A673 (cell line): ENCODE data around the gene ATG9B. TPM values are rescaled to one million over a fixed set of nuclear protein-coding genes. Genes with fewer than 3 reads are reported as not detected.

Source experiments
- BruUV-seq: library from RNA; stranded (reverse); fragments of 400-500 nt; replicated peaks from 2 replicates; lab custom pipeline; 2021; lab: Mats Ljungman, UMichigan
- CTCF ChIA-PET: fragments of 300-600 bp; sonication (Branson Sonifier 250); formaldehyde crosslinking; loops from one replicate; lab custom pipeline; 2022; ENCODE audit warnings: antibody characterized with exemption; lab: Charles Lee
- POLR2A ChIA-PET: fragments of 300-600 bp; sonication (Branson Sonifier 250); formaldehyde crosslinking; loops from one replicate; lab custom pipeline; 2022; ENCODE audit warnings: antibody characterized with exemption; ENCODE audit not compliant: low non-redundant PET; lab: Charles Lee
- DNase-seq: peaks from one replicate; pipeline ENCODE4 v3.0.0-alpha.2; 2015; ENCODE audit warnings: low spot score
- H3K27ac ChIP-seq: fragments of 200-600 bp; sonication (generic); 2 replicates; pipeline ENCODE4 v1.5.1; 2016; ENCODE audit warnings: mixed run types, low read depth, mild to moderate bottlenecking, mixed read lengths, antibody characterized with exemption, low read length; ENCODE audit not compliant: poor library complexity, severe bottlenecking
- H3K27me3 ChIP-seq: fragments of 200-600 bp; sonication (generic); replicated peaks from 2 replicates; pipeline ENCODE4 v1.6.1; 2017; ENCODE audit warnings: mixed run types, low read depth, mild to moderate bottlenecking, mixed read lengths, antibody characterized with exemption, low read length; ENCODE audit not compliant: insufficient read depth, poor library complexity
- H3K36me3 ChIP-seq: fragments of 200-600 bp; sonication (generic); 2 replicates; pipeline ENCODE4 v1.6.1; 2016; ENCODE audit warnings: mixed run types, mild to moderate bottlenecking, mixed read lengths, antibody characterized with exemption, low read length; ENCODE audit not compliant: insufficient read depth, poor library complexity, severe bottlenecking
- H3K4me1 ChIP-seq: fragments of 200-600 bp; sonication (generic); 2 replicates; pipeline ENCODE4 v1.6.1; 2017; ENCODE audit warnings: mixed run types, mild to moderate bottlenecking, mixed read lengths, antibody characterized with exemption, low read length; ENCODE audit not compliant: insufficient read depth, poor library complexity, severe bottlenecking
- H3K4me3 ChIP-seq: fragments of 200-600 bp; sonication (generic); 2 replicates; pipeline ENCODE4 v1.5.1; 2016; ENCODE audit warnings: low read depth, mixed run types, mild to moderate bottlenecking, mixed read lengths, low read length; ENCODE audit not compliant: poor library complexity, severe bottlenecking
- H3K9me3 ChIP-seq: fragments of 200-600 bp; sonication (generic); 2 replicates; pipeline ENCODE4 v1.6.1; 2016; ENCODE audit warnings: mixed run types, low read depth, mild to moderate bottlenecking, mixed read lengths, antibody characterized with exemption, low read length; ENCODE audit not compliant: poor library complexity, severe bottlenecking
- CTCF ChIP-seq: fragments of 300-800, 200-600 bp; sonication (generic); conservative IDR thresholded peaks from 2 replicates; pipeline ENCODE4 v1.5.1; 2017; ENCODE audit warnings: low read depth, mild to moderate bottlenecking, antibody characterized with exemption, low read length, moderate library complexity, mixed read lengths
- EZH2 ChIP-seq: fragments of 200-600 bp; sonication (generic); IDR thresholded peaks from 2 replicates; pipeline ENCODE4 v1.6.1; 2017; ENCODE audit warnings: borderline replicate concordance, low read depth, mild to moderate bottlenecking, mixed read lengths, antibody characterized with exemption, low read length; ENCODE audit not compliant: poor library complexity, severe bottlenecking
- intact Hi-C: fragments of 100-400 bp; cut with micrococcal nuclease; formaldehyde crosslinking; loops from one replicate; pipeline ENCODE4 v1.10.0; 2022; ENCODE audit not compliant: unreplicated experiment
- total RNA-seq: library from RNA; stranded (reverse); gene quantifications from 2 replicates; pipeline ENCODE4 v1.2.3, GENCODE V29; 2021

ATG9B gene
- total RNA-seq, 1 experiment from 2014 or later = 1.9 TPM

GRCh38 chr7:151068069-151068773 is 43.9 kb upstream of the ATG9B start:
- TF ChIP-seq EZH2 (no peak), CTCF (no peak)
- DNase-seq = no peak
- CTCF ChIA-PET = no interaction called here
- intact Hi-C loops = no loop called here
- no peak overlapping the region for H3K27ac ChIP-seq
- no peaks in the 10 kb centered on the region for H3K9me3 ChIP-seq
- POLR2A ChIA-PET = no interaction called here
- no peak overlapping the region for H3K4me3 ChIP-seq
- BruUV-seq = no TSS peak
- H3K27me3 ChIP-seq = no peaks in the 10 kb centered on the region
- H3K4me1 ChIP-seq = no peaks in the 10 kb centered on the region
- peaks cover 72% of the 10 kb centered on the region for H3K36me3 ChIP-seq

DNA sequence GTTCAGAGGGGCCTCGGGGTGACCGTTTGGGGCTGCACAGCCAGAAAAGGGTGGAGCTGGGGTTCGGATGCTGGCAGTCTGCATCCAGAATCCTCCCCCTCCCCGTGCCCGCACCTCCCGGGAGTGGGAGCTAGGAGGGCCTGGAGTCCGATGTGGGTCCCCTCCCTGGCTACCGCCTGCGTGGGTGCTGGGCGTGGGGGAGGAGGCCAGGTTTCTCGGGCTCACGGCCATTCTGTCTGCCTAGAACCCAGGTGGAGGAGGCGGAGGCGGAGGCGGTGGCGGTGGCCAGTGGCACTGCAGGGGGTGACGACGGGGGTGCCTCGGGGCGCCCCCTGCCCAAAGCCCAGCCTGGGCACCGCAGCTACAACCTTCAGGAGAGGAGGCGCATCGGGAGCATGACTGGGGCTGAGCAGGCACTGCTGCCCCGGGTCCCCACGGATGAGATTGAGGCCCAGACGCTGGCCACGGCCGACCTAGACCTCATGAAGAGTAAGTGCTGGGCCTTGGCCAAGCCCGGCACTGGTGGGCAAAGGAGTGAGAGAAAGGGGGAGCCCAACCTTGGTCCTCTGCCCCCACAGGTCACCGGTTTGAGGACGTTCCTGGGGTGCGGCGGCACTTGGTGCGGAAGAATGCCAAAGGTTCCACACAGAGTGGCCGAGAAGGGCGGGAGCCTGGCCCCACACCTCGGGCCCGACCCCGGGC is 42.1 kb upstream of the ATG9B start:
- BruUV-seq = no TSS peak
- ChIA-PET POLR2A (no interaction called here), CTCF (no interaction called here)
- DNase-seq = no peak
- Histone ChIP-seq H3K9me3 (no peaks in the 10 kb centered on the region), H3K36me3 (peaks cover 57% of the 10 kb centered on the region), H3K4me3 (no peak overlapping the region), H3K4me1 (peaks cover 8% of the 10 kb centered on the region), H3K27me3 (no peaks in the 10 kb centered on the region), H3K27ac (no peak overlapping the region)
- intact Hi-C loops = no loop called here
- TF ChIP-seq EZH2 = no peak
- TF ChIP-seq CTCF = no peak

GRCh38 chr7:151065516-151065915 is 41.2 kb upstream of the ATG9B start:
- Histone ChIP-seq H3K36me3 (peaks cover 48% of the 10 kb centered on the region), H3K4me3 (no peak overlapping the region), H3K4me1 (peaks cover 17% of the 10 kb centered on the region), H3K27me3 (no peaks in the 10 kb centered on the region), H3K27ac (no peak overlapping the region), H3K9me3 (no peaks in the 10 kb centered on the region)
- TF ChIP-seq CTCF = no peak
- POLR2A ChIA-PET = no interaction called here
- no TSS peak for BruUV-seq
- CTCF ChIA-PET = no interaction called here
- intact Hi-C loops = no loop called here
- DNase-seq = no peak
